DMS 273 (cell line): Measurements from ENCODE around the gene WDR74.

Experiments used
- DNase-seq: peaks from one replicate; lab custom pipeline; 2025; ENCODE audit not compliant: unreplicated experiment; lab: John Stamatoyannopoulos, UW

WDR74 gene

GRCh38 chr11:62799486-62799885 lies 39.9 kb downstream of the WDR74 start:
- DNase-seq, result no peak

DNA sequence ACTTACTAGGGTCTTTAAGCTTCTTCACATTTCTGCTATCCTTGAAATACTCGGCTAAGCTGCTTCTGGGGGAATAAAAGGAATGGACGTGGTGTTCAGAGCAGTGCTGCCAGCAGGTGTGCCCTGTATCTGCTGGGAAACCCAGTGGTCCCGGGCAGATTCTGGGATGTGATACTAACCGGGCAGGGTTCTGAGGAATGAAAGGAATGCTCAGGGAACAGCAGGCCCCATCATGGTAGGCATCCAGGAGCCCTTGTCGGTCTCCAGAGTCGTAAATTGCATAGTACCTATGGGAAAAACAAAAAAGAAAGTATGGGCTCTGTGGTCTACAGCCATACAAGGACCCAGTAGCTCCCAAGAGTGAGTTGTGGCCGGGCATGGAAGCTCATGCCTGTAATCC lies 43.1 kb downstream of the WDR74 start:
- DNase-seq, result no peak

DNA sequence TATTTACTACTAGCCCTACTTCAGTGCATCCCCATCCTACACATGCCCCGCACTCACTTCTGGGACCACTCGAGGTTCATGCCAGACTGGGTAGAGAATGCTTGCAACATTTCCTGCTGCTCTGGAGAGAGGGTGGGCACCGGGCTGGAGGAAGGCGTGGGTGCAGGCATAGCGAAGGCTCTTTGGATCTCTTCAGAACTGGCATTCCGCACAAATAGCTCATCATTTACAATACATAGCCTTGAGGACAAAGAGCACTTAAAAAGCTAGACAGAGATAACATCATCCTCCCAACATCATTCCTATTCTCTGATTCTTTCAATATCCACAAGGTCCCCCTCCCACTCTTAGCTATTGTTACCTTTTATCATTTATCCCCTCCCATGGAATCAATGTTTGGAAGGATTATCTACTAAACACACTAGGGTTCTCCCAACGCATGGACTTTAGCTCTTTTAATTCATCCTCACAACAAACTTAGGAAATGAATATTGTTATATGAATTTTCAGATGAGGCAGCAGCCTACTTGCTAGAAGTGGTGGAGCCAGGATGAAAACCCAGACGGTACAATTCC lies 45.1 kb downstream of the WDR74 start:
- DNase-seq, result no peak

GRCh38 chr11:62792202-62792575 lies 47.2 kb downstream of the WDR74 start:
- peak; percentile 51 for DNase-seq

DNA sequence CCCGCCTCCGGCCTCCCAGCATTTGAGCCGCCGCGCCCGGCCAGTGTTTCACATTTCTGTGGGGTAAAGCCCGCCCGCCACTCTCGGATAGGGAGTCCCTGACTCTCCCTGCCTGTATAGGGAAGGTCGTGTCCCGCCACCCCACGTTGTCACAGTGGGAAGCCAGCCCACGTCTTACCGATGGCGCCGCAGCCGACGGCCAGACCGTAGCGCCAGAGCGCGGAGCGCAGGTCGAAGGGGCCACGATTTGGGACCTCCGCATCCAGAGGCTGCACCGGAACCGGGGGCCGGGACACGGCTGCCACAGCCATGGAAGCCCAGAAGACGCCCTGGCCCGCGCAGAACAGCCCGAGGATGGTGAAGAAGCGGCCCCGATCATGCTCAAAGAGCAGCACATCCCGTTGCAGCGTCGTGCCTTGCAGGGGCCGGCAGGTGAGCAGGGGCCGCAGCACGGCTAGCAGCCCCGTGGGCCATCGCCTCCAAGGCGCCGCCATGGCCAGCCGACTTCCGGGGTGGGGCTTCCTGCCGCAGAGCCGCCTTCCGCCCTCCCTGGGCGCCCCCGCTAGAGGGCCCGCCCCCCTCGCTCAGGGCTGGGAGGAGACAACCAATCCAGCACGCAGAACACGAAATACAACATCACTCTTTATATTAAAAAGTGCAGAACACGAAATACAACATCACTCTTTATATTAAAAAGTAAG lies 47.7 kb downstream of the WDR74 start, which contains the start of gene TMEM223:
TMEM223 (minus strand) TSS at position 506 of the 701 bp plus-strand sequence; CDS start at position 494, 12 bp downstream.
- peak; percentile 89 for DNase-seq

- no peak for DNase-seq
These were observed 49.8 kb downstream of the WDR74 start for GRCh38 chr11:62789576-62789975.

DNA sequence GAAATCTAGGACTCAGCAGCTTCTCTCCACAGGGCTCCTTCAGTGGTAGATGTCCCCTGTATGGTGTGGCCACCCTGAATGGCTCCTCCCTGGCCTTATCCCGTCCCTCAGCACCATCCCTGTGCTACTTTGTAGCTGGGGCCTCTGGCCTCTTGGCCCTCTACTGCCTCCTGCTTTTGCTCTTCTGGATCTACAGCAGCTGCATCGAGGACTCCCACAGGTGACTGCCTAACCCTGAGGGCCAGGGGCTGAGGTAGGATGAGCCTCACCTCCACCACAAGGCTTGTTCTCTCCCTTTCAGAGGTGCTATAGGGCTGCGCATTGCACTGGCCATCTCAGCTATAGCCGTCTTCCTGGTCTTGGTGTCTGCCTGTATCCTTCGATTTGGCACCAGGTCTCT lies 50.4 kb downstream of the WDR74 start:
- no peak for DNase-seq

DNA sequence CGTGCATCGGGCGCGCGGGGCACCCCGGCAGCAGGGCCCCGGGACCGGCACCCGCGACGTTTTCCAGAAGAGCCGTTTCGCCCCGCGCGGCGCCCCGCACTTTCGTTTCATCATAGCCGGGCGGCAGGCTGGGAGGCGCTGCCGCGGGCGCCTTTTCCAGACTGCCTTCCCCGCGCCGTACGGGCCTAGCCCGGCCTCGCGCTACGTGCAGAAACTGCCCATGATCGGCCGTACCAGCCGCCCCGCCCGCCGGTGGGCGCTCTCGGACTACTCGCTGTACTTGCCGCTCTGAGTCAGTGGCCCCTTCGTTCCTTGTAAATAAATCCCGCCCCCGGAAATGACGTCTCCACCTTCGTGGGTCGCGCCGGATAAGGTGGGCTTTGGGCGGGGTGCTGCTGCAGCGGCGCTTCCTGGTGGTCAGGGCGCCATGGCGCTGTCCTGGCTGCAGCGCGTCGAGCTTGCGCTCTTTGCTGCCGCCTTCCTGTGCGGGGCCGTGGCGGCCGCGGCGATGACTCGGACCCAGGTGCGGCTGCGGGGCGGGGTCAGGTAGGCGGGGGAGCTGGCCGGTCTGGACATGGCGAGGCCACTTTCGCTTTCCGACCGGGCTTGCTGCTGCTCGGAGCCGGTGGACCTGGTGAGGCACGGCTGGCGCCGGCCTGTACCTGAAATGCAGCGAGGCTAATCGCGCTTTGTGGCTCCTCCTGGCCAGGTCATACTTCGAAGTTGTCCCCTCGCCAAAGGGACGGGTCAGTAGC lies 52.2 kb downstream of the WDR74 start, which contains the start of gene TMEM179B:
TMEM179B (plus strand) TSS at position 398 of the 755 bp plus-strand sequence; CDS start at position 428, 30 bp downstream.
- peak; percentile 98 for DNase-seq

DNA sequence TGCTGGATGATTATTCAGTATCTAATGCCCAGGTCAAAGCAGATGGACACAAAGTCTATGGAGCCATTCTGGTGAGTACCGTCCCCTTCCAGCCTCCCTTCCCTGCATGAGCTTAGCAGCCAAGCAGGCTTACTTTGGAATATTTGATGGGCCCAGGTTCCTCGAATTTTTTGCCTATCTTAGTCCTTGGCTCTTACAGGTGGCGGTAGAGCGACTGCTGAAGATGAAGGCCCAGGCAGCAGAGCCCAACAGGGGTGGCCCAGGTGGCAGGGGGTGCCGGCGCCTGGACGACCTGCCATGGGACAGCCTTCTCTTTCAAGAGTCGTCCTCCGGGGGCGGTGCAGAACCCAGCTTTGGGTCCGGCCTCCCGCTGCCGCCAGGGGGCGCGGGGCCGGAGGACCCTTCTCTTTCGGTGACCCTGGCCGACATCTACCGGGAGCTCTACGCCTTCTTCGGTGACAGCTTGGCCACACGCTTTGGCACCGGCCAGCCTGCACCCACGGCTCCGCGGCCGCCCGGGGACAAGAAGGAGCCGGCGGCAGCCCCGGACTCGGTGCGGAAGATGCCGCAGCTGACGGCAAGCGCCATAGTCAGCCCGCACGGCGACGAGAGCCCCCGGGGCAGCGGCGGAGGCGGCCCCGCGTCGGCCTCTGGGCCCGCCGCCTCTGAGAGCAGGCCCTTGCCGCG lies 52.9 kb downstream of the WDR74 start:
- peak; percentile 90 for DNase-seq
